ENCODE data around the gene PPCS. TPM values are rescaled to one million over a fixed set of nuclear protein-coding genes. Genes with fewer than 3 reads are reported as not detected.
"Not testable (repeated sequence)": the region's sequence is repeated elsewhere in the genome, so short reads cannot be mapped to it uniquely, and the experiment has no call there.

Gene PPCS
- total RNA-seq, 1 donor from 2014 or later, result 48.5 TPM

- H3K4me3 Mint-ChIP-seq (ENCODE audit: low read depth), result no peak overlapping the region
- TF ChIP-seq, protein P1, sequence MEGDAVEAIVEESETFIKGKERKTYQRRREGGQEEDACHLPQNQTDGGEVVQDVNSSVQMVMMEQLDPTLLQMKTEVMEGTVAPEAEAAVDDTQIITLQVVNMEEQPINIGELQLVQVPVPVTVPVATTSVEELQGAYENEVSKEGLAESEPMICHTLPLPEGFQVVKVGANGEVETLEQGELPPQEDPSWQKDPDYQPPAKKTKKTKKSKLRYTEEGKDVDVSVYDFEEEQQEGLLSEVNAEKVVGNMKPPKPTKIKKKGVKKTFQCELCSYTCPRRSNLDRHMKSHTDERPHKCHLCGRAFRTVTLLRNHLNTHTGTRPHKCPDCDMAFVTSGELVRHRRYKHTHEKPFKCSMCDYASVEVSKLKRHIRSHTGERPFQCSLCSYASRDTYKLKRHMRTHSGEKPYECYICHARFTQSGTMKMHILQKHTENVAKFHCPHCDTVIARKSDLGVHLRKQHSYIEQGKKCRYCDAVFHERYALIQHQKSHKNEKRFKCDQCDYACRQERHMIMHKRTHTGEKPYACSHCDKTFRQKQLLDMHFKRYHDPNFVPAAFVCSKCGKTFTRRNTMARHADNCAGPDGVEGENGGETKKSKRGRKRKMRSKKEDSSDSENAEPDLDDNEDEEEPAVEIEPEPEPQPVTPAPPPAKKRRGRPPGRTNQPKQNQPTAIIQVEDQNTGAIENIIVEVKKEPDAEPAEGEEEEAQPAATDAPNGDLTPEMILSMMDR (IDR thresholded peaks at IDR 0.05; ENCODE audit: unreplicated experiment), result no peak
- H3K27me3 Mint-ChIP-seq, result no peaks in the 10 kb centered on the region
- no peaks in the 10 kb centered on the region for H3K9me3 Mint-ChIP-seq (ENCODE audit: low read depth)
- peaks cover 12% of the 10 kb centered on the region for H3K36me3 Mint-ChIP-seq (ENCODE audit: insufficient read depth)
- DNase-seq (ENCODE audit: low spot score, unreplicated experiment), result no peak
- no peaks in the 10 kb centered on the region for H3K4me1 Mint-ChIP-seq (ENCODE audit: low read depth)
- H3K27ac Mint-ChIP-seq, result no peak overlapping the region
Measured at GRCh38 chr1:42484382-42484781, 28.0 kb downstream of the PPCS start.

DNA sequence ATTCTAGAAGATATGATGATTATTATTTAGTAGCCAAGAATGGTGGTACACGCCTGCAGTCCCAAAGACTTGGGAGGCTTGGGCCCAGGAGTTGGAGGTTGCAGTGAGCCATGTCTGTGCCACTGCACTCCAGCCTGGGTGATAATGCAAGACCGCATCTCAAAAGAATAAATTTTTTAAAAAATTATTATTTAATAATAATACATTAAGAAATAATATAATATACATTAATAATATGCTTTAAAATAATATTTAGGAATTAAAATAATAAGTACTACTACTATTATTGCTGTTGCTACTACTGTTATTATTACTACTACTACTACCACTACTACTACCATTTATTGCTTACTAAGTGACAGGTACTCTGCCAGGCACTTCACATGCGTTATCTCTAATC is 33.9 kb downstream of the PPCS start:
- Mint-ChIP-seq H3K4me1 (ENCODE audit: low read depth) (no peaks in the 10 kb centered on the region), H3K27ac (no peak overlapping the region), H3K27me3 (no peaks in the 10 kb centered on the region), H3K36me3 (ENCODE audit: insufficient read depth) (peaks cover 24% of the 10 kb centered on the region), H3K9me3 (ENCODE audit: low read depth) (peaks cover 5% of the 10 kb centered on the region), H3K4me3 (ENCODE audit: low read depth) (no peak overlapping the region)
- TF ChIP-seq, protein P1 (IDR thresholded peaks at IDR 0.05; ENCODE audit: unreplicated experiment), result no peak
- no peak for DNase-seq (ENCODE audit: low spot score, unreplicated experiment)

- not testable (repeated sequence) for H3K27ac Mint-ChIP-seq; H3K4me3 Mint-ChIP-seq (ENCODE audit: low read depth); DNase-seq (ENCODE audit: low spot score, unreplicated experiment); H3K27me3 Mint-ChIP-seq; H3K4me1 Mint-ChIP-seq (ENCODE audit: low read depth)
- peaks cover 28% of the 10 kb centered on the region for H3K9me3 Mint-ChIP-seq (ENCODE audit: low read depth)
- peaks cover 72% of the 10 kb centered on the region for H3K36me3 Mint-ChIP-seq (ENCODE audit: insufficient read depth)
Measured at GRCh38 chr1:42502031-42502430, 45.7 kb downstream of the PPCS start.

- DNase-seq (ENCODE audit: low spot score, unreplicated experiment), result no peak
- H3K36me3 Mint-ChIP-seq (ENCODE audit: insufficient read depth), result peaks cover 82% of the 10 kb centered on the region
- H3K9me3 Mint-ChIP-seq (ENCODE audit: low read depth), result peaks cover 33% of the 10 kb centered on the region
- TF ChIP-seq, protein P1 (IDR thresholded peaks at IDR 0.05; ENCODE audit: unreplicated experiment), result no peak
- H3K4me3 Mint-ChIP-seq (ENCODE audit: low read depth), result no peak overlapping the region
- H3K27me3 Mint-ChIP-seq, result no peaks in the 10 kb centered on the region
- H3K27ac Mint-ChIP-seq, result no peak overlapping the region
- no peaks in the 10 kb centered on the region for H3K4me1 Mint-ChIP-seq (ENCODE audit: low read depth)
Measured at GRCh38 chr1:42504535-42505128, 48.3 kb downstream of the PPCS start.

DNA sequence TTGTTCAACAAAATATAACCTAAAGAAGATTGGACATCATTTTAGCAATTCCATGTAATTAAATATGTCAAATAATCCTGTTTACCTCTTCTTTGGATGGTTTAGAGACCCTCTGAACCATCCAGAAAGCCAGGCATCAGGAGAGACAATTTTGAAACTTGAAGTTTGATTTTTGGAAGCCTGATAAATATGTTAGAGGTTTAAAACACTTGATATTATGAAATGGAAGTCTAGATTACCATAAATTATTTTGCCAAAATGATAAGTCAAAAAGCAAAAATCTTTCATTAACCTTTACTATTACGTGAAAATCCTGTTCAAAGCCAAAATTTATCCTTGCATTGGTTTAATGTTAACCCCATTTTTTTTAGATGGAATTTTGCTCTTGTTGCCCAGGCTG is 50.2 kb downstream of the PPCS start:
- H3K4me1 Mint-ChIP-seq (ENCODE audit: low read depth), result no peaks in the 10 kb centered on the region
- peaks cover 41% of the 10 kb centered on the region for H3K9me3 Mint-ChIP-seq (ENCODE audit: low read depth)
- peaks cover 89% of the 10 kb centered on the region for H3K36me3 Mint-ChIP-seq (ENCODE audit: insufficient read depth)
- H3K4me3 Mint-ChIP-seq (ENCODE audit: low read depth), result no peak overlapping the region
- no peaks in the 10 kb centered on the region for H3K27me3 Mint-ChIP-seq
- TF ChIP-seq, protein P1 (IDR thresholded peaks at IDR 0.05; ENCODE audit: unreplicated experiment), result no peak
- no peak for DNase-seq (ENCODE audit: low spot score, unreplicated experiment)
- no peak overlapping the region for H3K27ac Mint-ChIP-seq

Other genes starting within 250 kb of the PPCS start
- 63.0 and 64.4 TPM in 2 replicates for gene FOXJ3, start 121.3 kb upstream of the PPCS start, total RNA-seq
- 3.5 and 3.9 TPM in 2 replicates for gene RIMKLA, start 75.8 kb upstream of the PPCS start, total RNA-seq
- 0.89 and 2.0 TPM in 2 replicates for gene ZMYND12, start 521 bp upstream of the PPCS start, total RNA-seq
- gene CCDC30, start 6.7 kb downstream of the PPCS start, total RNA-seq, result 17.3 and 23.6 TPM in 2 replicates
- 53.4 and 55.7 TPM in 2 replicates for gene PPIH, start 201.9 kb downstream of the PPCS start, total RNA-seq
- 578 and 588 TPM in 2 replicates for gene YBX1, start 225.9 kb downstream of the PPCS start, total RNA-seq

Measured in progenitor cell of endocrine pancreas (in vitro differentiated cells).